ENCODE measurements around the gene KLK11. TPM values are rescaled to one million over a fixed set of nuclear protein-coding genes. Genes with fewer than 3 reads are reported as not detected.

The KLK11 gene
- total RNA-seq, 2 experiments from 2014 or later, result not detected

GRCh38 chr19:51025809-51026553, 435 bp downstream of the KLK11 start:
- intact Hi-C loops (cut with DNase I, micrococcal nuclease), result no loop called here
- Mint-ChIP-seq H3K27me3 (peaks cover 24% of the 10 kb centered on the region), H3K4me3 (no peak overlapping the region), H3K4me1 (no peaks in the 10 kb centered on the region), H3K27ac (no peak overlapping the region), H3K36me3 (ENCODE audit: low read depth) (no peaks in the 10 kb centered on the region), H3K9me3 (ENCODE audit: low read depth) (no peaks in the 10 kb centered on the region)
- ChIA-PET CTCF (interaction anchor here (0.5 kb wide), 1 partner anchor 1269 kb away, joined by 3 read pairs; no protein-coding TSS in a partner anchor), POLR2A (no interaction called here)
- DNase-seq (no peak), ATAC-seq (no peak)

- intact Hi-C loops (cut with DNase I, micrococcal nuclease), result no loop called here
- ATAC-seq (no peak), DNase-seq (no peak)
- Mint-ChIP-seq H3K36me3 (ENCODE audit: low read depth) (no peaks in the 10 kb centered on the region), H3K4me1 (no peaks in the 10 kb centered on the region), H3K9me3 (ENCODE audit: low read depth) (no peaks in the 10 kb centered on the region), H3K27ac (no peak overlapping the region), H3K27me3 (peaks cover 22% of the 10 kb centered on the region), H3K4me3 (no peak overlapping the region)
- CTCF ChIA-PET, result interaction anchor here (0.5 kb wide), 1 partner anchor 1269 kb away, joined by 3 read pairs; no protein-coding TSS in a partner anchor
- POLR2A ChIA-PET, result no interaction called here
These were observed 1.0 kb downstream of the KLK11 start for GRCh38 chr19:51025401-51025800.

- H3K36me3 Mint-ChIP-seq (ENCODE audit: low read depth), result no peaks in the 10 kb centered on the region
These were observed 1.5 kb downstream of the KLK11 start for GRCh38 chr19:51024924-51025323.

GRCh38 chr19:51023946-51024345, 2.5 kb downstream of the KLK11 start:
- Mint-ChIP-seq H3K27me3 (peaks cover 29% of the 10 kb centered on the region), H3K27ac (no peak overlapping the region), H3K4me3 (no peak overlapping the region), H3K9me3 (ENCODE audit: low read depth) (no peaks in the 10 kb centered on the region), H3K36me3 (ENCODE audit: low read depth) (no peaks in the 10 kb centered on the region), H3K4me1 (peaks cover 3% of the 10 kb centered on the region)
- no peak for DNase-seq
- POLR2A ChIA-PET, result no interaction called here
- intact Hi-C loops (cut with DNase I, micrococcal nuclease), result no loop called here
- CTCF ChIA-PET, result interaction anchor here (0.6 kb wide), 1 partner anchor 101 kb away, joined by 3 read pairs; no protein-coding TSS in a partner anchor
- ATAC-seq, result no peak

More at GRCh38 chr19:51024924-51025323, 1.5 kb downstream of the KLK11 start:
- H3K4me3 Mint-ChIP-seq, result no peak overlapping the region
- ATAC-seq, result no peak
- POLR2A ChIA-PET, result no interaction called here
- H3K9me3 Mint-ChIP-seq (ENCODE audit: low read depth), result no peaks in the 10 kb centered on the region
- DNase-seq, result no peak
- peaks cover 27% of the 10 kb centered on the region for H3K27me3 Mint-ChIP-seq
- CTCF ChIA-PET, result no interaction called here
- peaks cover 1% of the 10 kb centered on the region for H3K4me1 Mint-ChIP-seq
- H3K27ac Mint-ChIP-seq, result no peak overlapping the region
- intact Hi-C loops (cut with DNase I, micrococcal nuclease), result no loop called here

- Mint-ChIP-seq H3K4me1 (peaks cover 10% of the 10 kb centered on the region), H3K4me3 (no peak overlapping the region), H3K9me3 (ENCODE audit: low read depth) (no peaks in the 10 kb centered on the region), H3K36me3 (ENCODE audit: low read depth) (no peaks in the 10 kb centered on the region), H3K27ac (no peak overlapping the region), H3K27me3 (peaks cover 39% of the 10 kb centered on the region)
- ChIA-PET POLR2A (no interaction called here), CTCF (interaction anchor here (0.6 to 1.5 kb wide), 2 partner anchors 100 to 520 kb away, joined by 3 to 5 read pairs; no protein-coding TSS in a partner anchor)
- no peak for ATAC-seq
- intact Hi-C loops (cut with DNase I, micrococcal nuclease), result no loop called here
- no peak for DNase-seq
These were observed 3.9 kb downstream of the KLK11 start for GRCh38 chr19:51022526-51022925.

- POLR2A ChIA-PET, result no interaction called here
- no peaks in the 10 kb centered on the region for H3K36me3 Mint-ChIP-seq (ENCODE audit: low read depth)
- no peak overlapping the region for H3K4me3 Mint-ChIP-seq
- H3K9me3 Mint-ChIP-seq (ENCODE audit: low read depth), result no peaks in the 10 kb centered on the region
- peaks cover 18% of the 10 kb centered on the region for H3K4me1 Mint-ChIP-seq
- no peak overlapping the region for H3K27ac Mint-ChIP-seq
- DNase-seq, result peak; percentile 41
- peaks cover 43% of the 10 kb centered on the region for H3K27me3 Mint-ChIP-seq
- intact Hi-C loops (cut with DNase I, micrococcal nuclease), result loop anchor here in 1 of 2 experiments (1.0 kb wide), 2 partner anchors 73 to 148 kb away; no protein-coding TSS in a partner anchor
- CTCF ChIA-PET, result interaction anchor here (0.6 to 1.9 kb wide), 7 partner anchors 29 to 310 kb away, joined by 3 to 10 read pairs (median 3); no protein-coding TSS in a partner anchor
- peak; percentile 43 for ATAC-seq
These were observed 5.3 kb downstream of the KLK11 start for GRCh38 chr19:51020988-51021651.

- no peak within 1 kb of the TSS for H3K27ac Mint-ChIP-seq
- peaks cover 18% of the 10 kb centered on the region for H3K4me1 Mint-ChIP-seq
- ChIA-PET POLR2A (no interaction called here), CTCF (interaction anchor here (1.9 kb wide), 1 partner anchor 74 kb away, joined by 10 read pairs; no protein-coding TSS in a partner anchor)
- no peak for DNase-seq
- no peaks in the 10 kb centered on the region for H3K36me3 Mint-ChIP-seq (ENCODE audit: low read depth)
- H3K4me3 Mint-ChIP-seq, result peak within 1 kb of the TSS; percentile 12
- ATAC-seq, result no peak
- H3K9me3 Mint-ChIP-seq (ENCODE audit: low read depth), result no peaks in the 10 kb centered on the region
- intact Hi-C loops (cut with DNase I, micrococcal nuclease), result loop anchor here in 1 of 2 experiments (5.0 kb wide), 1 partner anchor 87 kb away; no protein-coding TSS in a partner anchor
- peaks cover 52% of the 10 kb centered on the region for H3K27me3 Mint-ChIP-seq
These were observed 6.9 kb downstream of the KLK11 start, which contains the start of gene KLK10 for GRCh38 chr19:51019544-51019925. Gene KLK10 (minus strand): TSS chr19:51019709. CDS start chr19:51019130, 579 bp downstream.

GRCh38 chr19:51018745-51019543, 7.5 kb downstream of the KLK11 start:
- Mint-ChIP-seq H3K9me3 (ENCODE audit: low read depth) (no peaks in the 10 kb centered on the region), H3K27me3 (peaks cover 55% of the 10 kb centered on the region), H3K4me3 (peak overlapping the region; percentile 12), H3K36me3 (ENCODE audit: low read depth) (no peaks in the 10 kb centered on the region), H3K27ac (no peak overlapping the region), H3K4me1 (peaks cover 18% of the 10 kb centered on the region)
- DNase-seq (no peak), ATAC-seq (peak; percentile 14)
- ChIA-PET POLR2A (interaction anchor here (0.5 kb wide), 1 partner anchor 215 kb away, joined by 4 read pairs; no protein-coding TSS in a partner anchor), CTCF (interaction anchor here (0.7 kb wide), 1 partner anchor 98 kb away, joined by 3 read pairs; no protein-coding TSS in a partner anchor)
- intact Hi-C loops (cut with DNase I, micrococcal nuclease), result loop anchor here in 1 of 2 experiments (5.0 kb wide), 1 partner anchor 87 kb away; no protein-coding TSS in a partner anchor

- Mint-ChIP-seq H3K27me3 (peaks cover 55% of the 10 kb centered on the region), H3K4me1 (peaks cover 18% of the 10 kb centered on the region), H3K36me3 (ENCODE audit: low read depth) (no peaks in the 10 kb centered on the region), H3K4me3 (no peak overlapping the region), H3K27ac (no peak overlapping the region), H3K9me3 (ENCODE audit: low read depth) (no peaks in the 10 kb centered on the region)
- intact Hi-C loops (cut with DNase I, micrococcal nuclease), result loop anchor here in 1 of 2 experiments (5.0 kb wide), 1 partner anchor 85 kb away; no protein-coding TSS in a partner anchor
- peak; percentile 51 for DNase-seq
- POLR2A ChIA-PET, result interaction anchor here (0.6 kb wide), 1 partner anchor 137 kb away, joined by 4 read pairs; no protein-coding TSS in a partner anchor
- ATAC-seq, result no peak
- CTCF ChIA-PET, result interaction anchor here (0.6 to 1.2 kb wide), 5 partner anchors 11 to 515 kb away, joined by 3 to 4 read pairs (median 3); no protein-coding TSS in a partner anchor
These were observed 9.4 kb downstream of the KLK11 start for GRCh38 chr19:51016798-51017683.

GRCh38 chr19:51015691-51016267, 10.6 kb downstream of the KLK11 start:
- intact Hi-C loops (cut with DNase I, micrococcal nuclease), result loop anchor here in 1 of 2 experiments (5.0 kb wide), 1 partner anchor 83 kb away; no protein-coding TSS in a partner anchor
- POLR2A ChIA-PET, result interaction anchor here (0.6 kb wide), 1 partner anchor 108 kb away, joined by 4 read pairs; no protein-coding TSS in a partner anchor
- Mint-ChIP-seq H3K27ac (no peak overlapping the region), H3K4me3 (no peak overlapping the region), H3K27me3 (peaks cover 56% of the 10 kb centered on the region), H3K4me1 (peaks cover 18% of the 10 kb centered on the region), H3K9me3 (ENCODE audit: low read depth) (no peaks in the 10 kb centered on the region), H3K36me3 (ENCODE audit: low read depth) (no peaks in the 10 kb centered on the region)
- CTCF ChIA-PET, result no interaction called here
- DNase-seq, result no peak
- ATAC-seq, result no peak
